GM06990 (cell line): ENCODE results near the gene GDPD4.

Experiments used
- DNase-seq: peaks from one replicate; pipeline ENCODE4 v3.0.0-alpha.2; 2011; ENCODE audit not compliant: insufficient read length; ENCODE audit errors: extremely low read depth
- H3K27me3 ChIP-seq: replicated peaks from 2 replicates; pipeline ENCODE4 v1.6.0; 2011; ENCODE audit warnings: low read length; ENCODE audit not compliant: control insufficient read depth, insufficient read depth
- H3K36me3 ChIP-seq: 2 replicates; pipeline ENCODE4 v1.5.1; 2011; ENCODE audit warnings: low read length; ENCODE audit not compliant: control insufficient read depth, insufficient read depth
- H3K4me3 ChIP-seq: replicated peaks from 2 replicates; pipeline ENCODE4 v1.5.1; 2011; ENCODE audit warnings: low read depth, mild to moderate bottlenecking, control low read depth, low read length
- CTCF ChIP-seq: IDR thresholded peaks from 2 replicates; pipeline ENCODE4 v1.5.1; 2011; ENCODE audit warnings: low read length, control low read depth, mild to moderate bottlenecking, inconsistent platforms; ENCODE audit not compliant: insufficient read depth, poor library complexity, severe bottlenecking

The GDPD4 gene

GRCh38 chr11:77232242-77232641 lies 69.2 kb downstream of the GDPD4 start:
- TF ChIP-seq CTCF: no peak
- Histone ChIP-seq H3K36me3 (no peaks in the 10 kb centered on the region), H3K4me3 (no peak overlapping the region), H3K27me3 (no peaks in the 10 kb centered on the region; the same call in none of the 2 replicates)
- DNase-seq: no peak

GRCh38 chr11:77231800-77232199 lies 69.7 kb downstream of the GDPD4 start:
- Histone ChIP-seq H3K4me3 (no peak overlapping the region), H3K27me3 (no peaks in the 10 kb centered on the region; the same call in none of the 2 replicates)
- DNase-seq: no peak

GRCh38 chr11:77230878-77231605 lies 70.4 kb downstream of the GDPD4 start:
- Histone ChIP-seq H3K36me3 (no peaks in the 10 kb centered on the region), H3K27me3 (no peaks in the 10 kb centered on the region; the same call in none of the 2 replicates), H3K4me3 (no peak overlapping the region)
- DNase-seq: no peak
- no peak for TF ChIP-seq CTCF

More at GRCh38 chr11:77231800-77232199, 69.7 kb downstream of the GDPD4 start:
- TF ChIP-seq CTCF: no peak
- no peaks in the 10 kb centered on the region for H3K36me3 ChIP-seq

GRCh38 chr11:77223797-77224196 lies 77.7 kb downstream of the GDPD4 start:
- DNase-seq: no peak
- no peaks in the 10 kb centered on the region for H3K27me3 ChIP-seq
- no peaks in the 10 kb centered on the region for H3K36me3 ChIP-seq
- H3K4me3 ChIP-seq: no peak overlapping the region
- TF ChIP-seq CTCF: no peak

GRCh38 chr11:77217156-77217555 lies 84.3 kb downstream of the GDPD4 start:
- TF ChIP-seq CTCF: no peak
- Histone ChIP-seq H3K27me3 (no peaks in the 10 kb centered on the region), H3K4me3 (no peak overlapping the region), H3K36me3 (no peaks in the 10 kb centered on the region)
- DNase-seq: no peak
